NCI-H1930 (cell line): ENCODE data around the gene TMEM200C.

Experiments
- DNase-seq, 2 experiments: peaks; one replicate each; lab custom pipeline; 2025; lab: John Stamatoyannopoulos, UW

TMEM200C gene

GRCh38 chr18:5895299-5895875 is at the start of gene TMEM200C:
Gene TMEM200C, minus strand, starts transcription at chr18:5895522. Its CDS starts 3,459 bp downstream, at chr18:5892063.
- peak; percentile 20 to 22 for DNase-seq

- no peak for DNase-seq
These were observed 49.1 kb upstream of the TMEM200C start for GRCh38 chr18:5944448-5944847.

- DNase-seq = no peak
These were observed 48.2 kb upstream of the TMEM200C start for GRCh38 chr18:5943514-5943913.

GRCh38 chr18:5942591-5942990 is 47.3 kb upstream of the TMEM200C start:
- DNase-seq = no peak

GRCh38 chr18:5941890-5942289 is 46.6 kb upstream of the TMEM200C start:
- DNase-seq = no peak

GRCh38 chr18:5939801-5940667 is 44.7 kb upstream of the TMEM200C start:
- no peak for DNase-seq

- DNase-seq = no peak
These were observed 42.5 kb upstream of the TMEM200C start for GRCh38 chr18:5937795-5938194.

GRCh38 chr18:5937121-5937520 is 41.8 kb upstream of the TMEM200C start:
- no peak for DNase-seq

GRCh38 chr18:5930789-5931188 is 35.5 kb upstream of the TMEM200C start:
- no peak for DNase-seq

- DNase-seq = no peak
These were observed 23.0 kb upstream of the TMEM200C start for GRCh38 chr18:5918205-5918858.

- DNase-seq = no peak
These were observed 19.6 kb upstream of the TMEM200C start for GRCh38 chr18:5914951-5915350.

- no peak for DNase-seq
These were observed 18.7 kb upstream of the TMEM200C start for GRCh38 chr18:5914016-5914415.

GRCh38 chr18:5912566-5912965 is 17.2 kb upstream of the TMEM200C start:
- DNase-seq = no peak

- no peak for DNase-seq
These were observed 13.8 kb upstream of the TMEM200C start for GRCh38 chr18:5909125-5909524.

- no peak for DNase-seq
These were observed 8.1 kb upstream of the TMEM200C start for GRCh38 chr18:5903386-5903785.

GRCh38 chr18:5900262-5900661 is 4.9 kb upstream of the TMEM200C start:
- DNase-seq = no peak

GRCh38 chr18:5899835-5900234 is 4.5 kb upstream of the TMEM200C start:
- no peak for DNase-seq

GRCh38 chr18:5895876-5896740 is 786 bp upstream of the TMEM200C start:
- DNase-seq = no peak

- no peak for DNase-seq
These were observed 567 bp downstream of the TMEM200C start for GRCh38 chr18:5894611-5895298.

- no peak for DNase-seq
These were observed 1.2 kb downstream of the TMEM200C start for GRCh38 chr18:5893956-5894610.
